Endothelial cell of umbilical vein (primary cell): ENCODE data around the gene RPUSD4. TPM values are rescaled to one million over a fixed set of nuclear protein-coding genes. Genes with fewer than 3 reads are reported as not detected.

ENCODE experiments used
- BruUV-seq: library from RNA; stranded (reverse); fragments of 400-500 nt; replicated peaks from 2 replicates; lab custom pipeline; 2021; lab: Mats Ljungman, UMichigan
- CTCF ChIA-PET: fragments of 300-600, 350-600 bp; sonication (Branson Sonifier 250); formaldehyde crosslinking; loops from one replicate; lab custom pipeline; 2021; ENCODE audit warnings: antibody characterized with exemption, inconsistent platforms; lab: Charles Lee
- POLR2A ChIA-PET: fragments of 300-600, 350-600 bp; sonication (Branson Sonifier 250); formaldehyde crosslinking; loops from one replicate; lab custom pipeline; 2021; ENCODE audit warnings: antibody characterized with exemption, inconsistent platforms; lab: Charles Lee
- DNase-seq: peaks from one replicate; pipeline ENCODE4 v3.0.0-alpha.2; 2011; ENCODE audit warnings: low read depth, low spot score
- FAIRE-seq: peaks from 2 replicates; lab custom pipeline; 2011; peaks lifted over from hg19 to GRCh38; lab: Jason Lieb, UNC
- H2AFZ ChIP-seq: 2 replicates; pipeline ENCODE4 v1.6.0; 2012; ENCODE audit warnings: low read depth, low read length, control low read depth, inconsistent platforms
- H3K27ac ChIP-seq: 2 replicates; pipeline ENCODE4 v1.5.1; 2011; ENCODE audit warnings: low read depth, mild to moderate bottlenecking, control low read depth, low read length, moderate library complexity; ENCODE audit not compliant: insufficient read depth
- H3K27me3 ChIP-seq, 2 experiments: 2 replicates each; pipeline versions ENCODE4 v1.6.0 to v1.6.1; 2011; ENCODE audit warnings: low read length in 2 of 2, mixed read lengths in 1 of 2; ENCODE audit not compliant: control insufficient read depth in 2 of 2, insufficient read depth in 2 of 2
- H3K36me3 ChIP-seq, 2 experiments: 2 replicates in 1 of 2; 3 replicates in 1 of 2; pipeline ENCODE4 v1.5.1; 2011; ENCODE audit warnings: low read length in 2 of 2, mild to moderate bottlenecking in 1 of 2, moderate library complexity in 1 of 2; ENCODE audit not compliant: control insufficient read depth in 2 of 2, insufficient read depth in 2 of 2; ENCODE audit errors: extremely low read depth in 1 of 2
- H3K4me1 ChIP-seq: 3 replicates; pipeline ENCODE4 v1.5.1; 2011; ENCODE audit warnings: mild to moderate bottlenecking, low read length; ENCODE audit not compliant: control insufficient read depth, insufficient read depth; ENCODE audit errors: extremely low read depth
- H3K4me2 ChIP-seq: 2 replicates; pipeline ENCODE4 v1.6.1; 2011; ENCODE audit warnings: low read length, control low read depth, mixed read lengths; ENCODE audit not compliant: insufficient read depth
- H3K4me3 ChIP-seq, 3 experiments: fragments of 200-600 bp in 1 of 3; sonication (generic), shearing (Covaris generic) in 1 of 3; replicated peaks in 1 of 3; 2 replicates each; pipeline ENCODE4 v1.5.1; 2011 to 2016; ENCODE audit warnings: control low read depth in 3 of 3, low read length in 3 of 3, mild to moderate bottlenecking in 2 of 3, inconsistent platforms in 1 of 3, low read depth in 1 of 3, moderate library complexity in 1 of 3; ENCODE audit not compliant: insufficient read depth in 1 of 3
- H3K79me2 ChIP-seq: 2 replicates; pipeline ENCODE4 v1.6.0; 2012; ENCODE audit warnings: low read length, inconsistent platforms; ENCODE audit not compliant: control insufficient read depth, insufficient read depth
- H3K9ac ChIP-seq: replicated peaks from 2 replicates; pipeline ENCODE3; 2011; ENCODE audit warnings: low read length, control low read depth; ENCODE audit not compliant: insufficient read depth; ENCODE audit errors: extremely low read depth
- H3K9me1 ChIP-seq: replicated peaks from 3 replicates; pipeline ENCODE4 v1.6.0; 2011; ENCODE audit warnings: mild to moderate bottlenecking, low read length; ENCODE audit not compliant: control insufficient read depth, insufficient read depth; ENCODE audit errors: extremely low read depth
- H3K9me3 ChIP-seq: replicated peaks from 2 replicates; pipeline ENCODE4 v1.5.1; 2012; ENCODE audit warnings: low read length, inconsistent platforms; ENCODE audit not compliant: control insufficient read depth, insufficient read depth
- H4K20me1 ChIP-seq: replicated peaks from 2 replicates; pipeline ENCODE3; 2011; ENCODE audit warnings: mild to moderate bottlenecking, low read length; ENCODE audit not compliant: control insufficient read depth, insufficient read depth; ENCODE audit errors: extremely low read depth
- EZH2 ChIP-seq: IDR thresholded peaks from 2 replicates; pipeline ENCODE4 v1.6.1; 2012; ENCODE audit warnings: borderline replicate concordance, low read depth, mild to moderate bottlenecking, moderate library complexity, low read length, inconsistent platforms; ENCODE audit not compliant: severe bottlenecking
- FOS ChIP-seq: IDR thresholded peaks from 2 replicates; pipeline ENCODE4 v1.6.1; 2011; ENCODE audit warnings: mild to moderate bottlenecking, low read length, moderate library complexity, borderline replicate concordance; ENCODE audit not compliant: insufficient read depth
- GATA2 ChIP-seq: IDR thresholded peaks from 2 replicates; pipeline ENCODE4 v1.7.0; 2011; ENCODE audit warnings: low read depth, mild to moderate bottlenecking, moderate library complexity, mixed read lengths, low read length; ENCODE audit not compliant: insufficient read length, insufficient read depth
- JUN ChIP-seq: IDR thresholded peaks from 2 replicates; pipeline ENCODE4 v1.6.1; 2011; ENCODE audit warnings: borderline replicate concordance, low read depth; ENCODE audit not compliant: insufficient read length, insufficient read depth
- MYC ChIP-seq: IDR thresholded peaks from one replicate; pipeline ENCODE4 v1.6.1; 2011; ENCODE audit warnings: mild to moderate bottlenecking, low read depth, low read length
- POLR2A ChIP-seq: IDR thresholded peaks from 2 replicates; pipeline ENCODE4 v1.6.1; 2012; ENCODE audit warnings: low read depth, mild to moderate bottlenecking, control low read depth, low read length
- POLR2AphosphoS5 ChIP-seq: IDR thresholded peaks from 2 replicates; pipeline ENCODE4 v1.6.1; 2012; ENCODE audit warnings: low read depth, mild to moderate bottlenecking, control low read depth, low read length, moderate library complexity; ENCODE audit not compliant: insufficient read depth
- dilution Hi-C: fragments of 300-500 bp; cut with MboI; formaldehyde crosslinking; loops from one replicate; pipeline ENCODE4 v1.15.0; 2019; ENCODE audit warnings: low sequenced_read_pairs; ENCODE audit not compliant: extremely low pct_ligation_motif_present
- intact Hi-C: fragments of 100-400 bp; cut with micrococcal nuclease; formaldehyde crosslinking; loops from one replicate; pipeline ENCODE4 v1.10.0; 2022
- polyA plus RNA-seq, 4 experiments: library from polyadenylated mRNA; depleted of rRNA in 3 of 4; stranded (reverse) in 3 of 4; unstranded in 1 of 4; fragments of >200 nt; gene quantifications; 2 replicates each; pipeline versions ENCODE4 v1.2.1 to v1.2.3, GENCODE V29; 2011 to 2012; ENCODE audit warnings: missing spikeins in 1 of 4
- total RNA-seq: library from RNA; stranded (reverse); gene quantifications from 2 replicates; pipeline ENCODE4 v1.2.3, GENCODE V29; 2021
- TF ChIP-seq, protein P1 (sequence below), 2 donors: IDR thresholded peaks; 1 replicate in 1 of 2; 2 replicates in 1 of 2; pipeline ENCODE4 v1.5.1; 2011; ENCODE audit warnings: low read length in 2 of 2, mild to moderate bottlenecking in 2 of 2, moderate library complexity in 2 of 2, control low read depth in 1 of 2, inconsistent platforms in 1 of 2, low read depth in 1 of 2; ENCODE audit not compliant: insufficient read depth in 1 of 2; ENCODE audit errors: extremely low read depth in 1 of 2
- TF ChIP-seq, protein P2 (sequence below): IDR thresholded peaks from 2 replicates; pipeline ENCODE4 v1.6.1; 2011; ENCODE audit not compliant: insufficient read depth, insufficient read length

Gene RPUSD4
- total and polyA plus RNA-seq, 2 donors (not counting 3 experiments of a cell fraction or from before 2014, with no cell fraction given): 37.8 to 40.8 TPM

DNA sequence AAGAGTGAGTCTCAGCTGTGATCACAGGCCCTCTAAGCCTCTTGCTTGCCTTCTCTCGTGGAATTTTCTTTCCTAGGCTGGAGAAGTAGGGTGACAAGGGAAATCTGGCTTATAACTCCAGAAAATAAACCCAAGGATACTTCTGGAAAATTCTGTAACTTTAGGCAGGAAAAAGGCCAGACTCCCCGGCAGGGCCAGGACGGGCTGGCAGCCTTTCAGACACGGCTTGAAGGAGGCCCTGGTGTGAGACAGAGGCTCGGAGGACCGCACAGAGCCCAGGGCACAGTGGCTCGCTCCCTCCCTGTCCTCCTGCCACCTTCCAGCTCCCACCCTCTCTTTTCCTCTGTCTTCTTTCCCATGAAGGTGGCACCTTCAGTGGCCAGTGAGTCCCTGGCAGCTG, 19.1 kb downstream of the RPUSD4 start:
- H2AFZ ChIP-seq: no peak overlapping the region
- no peaks in the 10 kb centered on the region for H3K9me3 ChIP-seq
- no peak overlapping the region for H3K4me3 ChIP-seq
- no peaks in the 10 kb centered on the region for H3K4me1 ChIP-seq
- no peak overlapping the region for H3K4me2 ChIP-seq
- no peak for DNase-seq
- peaks cover 0 to 19% of the 10 kb centered on the region in 2 experiments for H3K36me3 ChIP-seq
- no peaks in the 10 kb centered on the region for H3K9me1 ChIP-seq
- dilution Hi-C loops: no loop called here
- no peak for TF ChIP-seq JUN
- TF ChIP-seq MYC: no peak
- intact Hi-C loops: no loop called here
- no peaks in the 10 kb centered on the region for H3K27me3 ChIP-seq
- no TSS peak for BruUV-seq
- ChIA-PET CTCF (interaction anchor here (3.9 to 6.0 kb wide), 2 partner anchors 252 to 269 kb away, joined by 113 to 147 read pairs; partner anchors contain the start of gene VSIG10L2), POLR2A (no interaction called here)
- H4K20me1 ChIP-seq: no peaks in the 10 kb centered on the region
- H3K9ac ChIP-seq: no peak overlapping the region
- no peaks in the 10 kb centered on the region for H3K79me2 ChIP-seq
- H3K27ac ChIP-seq: no peak overlapping the region
- FAIRE-seq: no peak

DNA sequence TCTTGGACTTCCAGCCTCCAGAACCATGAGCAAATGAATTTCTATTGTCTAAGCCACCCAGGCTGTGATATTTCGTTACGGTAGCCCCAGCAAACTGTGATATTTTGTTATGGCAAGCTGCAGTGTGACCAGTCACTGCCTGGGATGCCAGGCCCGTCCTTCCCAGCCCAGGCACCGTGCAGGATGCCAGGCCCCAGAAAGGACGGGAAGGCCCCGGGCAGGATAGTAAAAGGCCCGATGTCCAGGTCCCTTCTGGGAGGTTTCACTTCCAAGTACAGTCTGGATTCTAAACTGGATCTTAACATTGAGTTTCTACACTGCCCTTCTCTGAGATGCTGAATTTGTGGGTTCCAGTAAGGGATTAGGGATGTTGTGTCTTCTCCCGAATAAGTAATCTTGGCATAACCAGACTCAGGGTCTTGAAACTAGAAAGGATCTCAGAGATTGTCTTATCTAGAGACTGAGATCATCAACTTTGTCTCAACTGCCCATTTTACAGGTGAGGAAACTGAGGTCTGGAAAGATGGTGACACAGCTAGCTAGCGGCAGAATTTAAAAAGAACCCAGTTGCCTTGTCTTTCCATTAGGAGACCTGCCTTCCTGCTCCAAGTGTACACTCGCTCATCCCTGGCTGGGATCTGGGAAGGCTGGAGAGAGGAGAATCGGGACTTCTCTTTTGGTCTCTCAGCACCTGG, 19.9 kb downstream of the RPUSD4 start:
- dilution Hi-C loops (no loop called here), intact Hi-C loops (no loop called here)
- H3K79me2 ChIP-seq: no peaks in the 10 kb centered on the region
- H3K9ac ChIP-seq: no peak overlapping the region
- no peak overlapping the region for H2AFZ ChIP-seq
- peaks cover 0 to 17% of the 10 kb centered on the region in 2 experiments for H3K36me3 ChIP-seq
- no peak overlapping the region for H3K4me2 ChIP-seq
- H3K27me3 ChIP-seq: no peaks in the 10 kb centered on the region
- no peak overlapping the region for H3K4me3 ChIP-seq
- H3K9me3 ChIP-seq: no peaks in the 10 kb centered on the region
- FAIRE-seq (no peak), DNase-seq (no peak)
- H4K20me1 ChIP-seq: no peaks in the 10 kb centered on the region
- TF ChIP-seq, protein P1, sequence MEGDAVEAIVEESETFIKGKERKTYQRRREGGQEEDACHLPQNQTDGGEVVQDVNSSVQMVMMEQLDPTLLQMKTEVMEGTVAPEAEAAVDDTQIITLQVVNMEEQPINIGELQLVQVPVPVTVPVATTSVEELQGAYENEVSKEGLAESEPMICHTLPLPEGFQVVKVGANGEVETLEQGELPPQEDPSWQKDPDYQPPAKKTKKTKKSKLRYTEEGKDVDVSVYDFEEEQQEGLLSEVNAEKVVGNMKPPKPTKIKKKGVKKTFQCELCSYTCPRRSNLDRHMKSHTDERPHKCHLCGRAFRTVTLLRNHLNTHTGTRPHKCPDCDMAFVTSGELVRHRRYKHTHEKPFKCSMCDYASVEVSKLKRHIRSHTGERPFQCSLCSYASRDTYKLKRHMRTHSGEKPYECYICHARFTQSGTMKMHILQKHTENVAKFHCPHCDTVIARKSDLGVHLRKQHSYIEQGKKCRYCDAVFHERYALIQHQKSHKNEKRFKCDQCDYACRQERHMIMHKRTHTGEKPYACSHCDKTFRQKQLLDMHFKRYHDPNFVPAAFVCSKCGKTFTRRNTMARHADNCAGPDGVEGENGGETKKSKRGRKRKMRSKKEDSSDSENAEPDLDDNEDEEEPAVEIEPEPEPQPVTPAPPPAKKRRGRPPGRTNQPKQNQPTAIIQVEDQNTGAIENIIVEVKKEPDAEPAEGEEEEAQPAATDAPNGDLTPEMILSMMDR (IDR thresholded peaks at IDR 0.05; ENCODE audit: extremely low read depth in 1 of 2, insufficient read depth in 1 of 2, low read depth in 1 of 2, low read length in 2 of 2): no peak
- no peak for TF ChIP-seq FOS
- TF ChIP-seq JUN: no peak
- TF ChIP-seq, protein P2, sequence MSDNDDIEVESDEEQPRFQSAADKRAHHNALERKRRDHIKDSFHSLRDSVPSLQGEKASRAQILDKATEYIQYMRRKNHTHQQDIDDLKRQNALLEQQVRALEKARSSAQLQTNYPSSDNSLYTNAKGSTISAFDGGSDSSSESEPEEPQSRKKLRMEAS: no peak
- TF ChIP-seq POLR2A: no peak
- no peak for TF ChIP-seq POLR2AphosphoS5
- no peak for TF ChIP-seq GATA2
- no peak for TF ChIP-seq MYC
- TF ChIP-seq EZH2: no peak
- H3K27ac ChIP-seq: no peak overlapping the region
- H3K9me1 ChIP-seq: no peaks in the 10 kb centered on the region
- POLR2A ChIA-PET: no interaction called here
- no TSS peak for BruUV-seq
- CTCF ChIA-PET: interaction anchor here (3.9 to 6.0 kb wide), 2 partner anchors 251 to 268 kb away, joined by 113 to 147 read pairs; partner anchors contain the start of gene VSIG10L2
- H3K4me1 ChIP-seq: no peaks in the 10 kb centered on the region
